NCI-H2107 treated with DMSO at 0.1 percent for 48 hours (cell line): Measurements from ENCODE around the gene C5orf34.
A peak's percentile ranks its signal among the peaks of the same experiment; 100 is the strongest.
"Not testable (repeated sequence)": the region's sequence is repeated elsewhere in the genome, so short reads cannot be mapped to it uniquely, and the experiment has no call there.

Source experiments
- DNase-seq: peaks from one replicate; lab custom pipeline; 2025; ENCODE audit not compliant: unreplicated experiment; lab: John Stamatoyannopoulos, UW

The C5orf34 gene

GRCh38 chr5:43514816-43515677 lies at the start of gene C5orf34:
TSS of gene C5orf34 (minus strand) at chr5:43515148. CDS start at chr5:43509339, 5,809 bp downstream.
- DNase-seq, result peak; percentile 94

- DNase-seq, result no peak
These were observed 49.4 kb upstream of the C5orf34 start for GRCh38 chr5:43564289-43564850.

- no peak for DNase-seq
These were observed 48.4 kb upstream of the C5orf34 start for GRCh38 chr5:43563321-43563720.

GRCh38 chr5:43561356-43561755 lies 46.4 kb upstream of the C5orf34 start:
- no peak for DNase-seq

GRCh38 chr5:43560128-43560527 lies 45.2 kb upstream of the C5orf34 start:
- DNase-seq, result peak; percentile 27

- DNase-seq, result peak; percentile 64
These were observed 42.1 kb upstream of the C5orf34 start, which contains the start of gene PAIP1 for GRCh38 chr5:43556857-43557542. TSS of gene PAIP1 (minus strand) at chr5:43557077. CDS start at chr5:43556846, 231 bp downstream.

- DNase-seq, result not testable (repeated sequence)
These were observed 41.6 kb upstream of the C5orf34 start for GRCh38 chr5:43556607-43556856.

- peak; percentile 30 for DNase-seq
These were observed 41.1 kb upstream of the C5orf34 start for GRCh38 chr5:43555895-43556606.

- DNase-seq, result no peak
These were observed 39.5 kb upstream of the C5orf34 start for GRCh38 chr5:43554497-43554896.

GRCh38 chr5:43553381-43553780 lies 38.4 kb upstream of the C5orf34 start:
- no peak for DNase-seq

GRCh38 chr5:43551731-43552130 lies 36.8 kb upstream of the C5orf34 start:
- no peak for DNase-seq

GRCh38 chr5:43549272-43549671 lies 34.3 kb upstream of the C5orf34 start:
- DNase-seq, result not testable (repeated sequence)

GRCh38 chr5:43548358-43548757 lies 33.4 kb upstream of the C5orf34 start:
- no peak for DNase-seq

GRCh38 chr5:43547532-43547931 lies 32.6 kb upstream of the C5orf34 start:
- DNase-seq, result no peak

- no peak for DNase-seq
These were observed 28.5 kb upstream of the C5orf34 start for GRCh38 chr5:43543434-43543833.

- no peak for DNase-seq
These were observed 25.8 kb upstream of the C5orf34 start for GRCh38 chr5:43540746-43541145.

- no peak for DNase-seq
These were observed 22.0 kb upstream of the C5orf34 start for GRCh38 chr5:43536972-43537371.

GRCh38 chr5:43533646-43534045 lies 18.7 kb upstream of the C5orf34 start:
- no peak for DNase-seq

GRCh38 chr5:43530648-43531047 lies 15.7 kb upstream of the C5orf34 start:
- no peak for DNase-seq

GRCh38 chr5:43523662-43524072 lies 8.7 kb upstream of the C5orf34 start:
- DNase-seq, result no peak

GRCh38 chr5:43520615-43521014 lies 5.7 kb upstream of the C5orf34 start:
- no peak for DNase-seq
